GM12891 (cell line): ENCODE data around the gene CPT1A.

Source experiments
- PAX5 ChIP-seq: IDR thresholded peaks from 2 replicates; pipeline ENCODE4 v1.6.1; 2011; ENCODE audit warnings: low read length, moderate library complexity, mild to moderate bottlenecking; ENCODE audit not compliant: insufficient read depth, severe bottlenecking
- POLR2A ChIP-seq: IDR thresholded peaks from 2 replicates; pipeline ENCODE4 v1.6.1; 2011; ENCODE audit warnings: low read depth, low read length, control low read depth
- POLR2AphosphoS5 ChIP-seq: IDR thresholded peaks from 2 replicates; pipeline ENCODE4 v1.6.1; 2011; ENCODE audit warnings: low read depth, low read length, control low read depth
- POU2F2 ChIP-seq: IDR thresholded peaks from 2 replicates; pipeline ENCODE4 v1.6.1; 2011; ENCODE audit warnings: low read depth, mild to moderate bottlenecking, control low read depth, low read length, moderate library complexity
- SPI1 ChIP-seq: IDR thresholded peaks from 2 replicates; pipeline ENCODE4 v1.6.1; 2011; ENCODE audit warnings: low read depth, low read length, control low read depth
- TAF1 ChIP-seq: IDR thresholded peaks from 2 replicates; pipeline ENCODE4 v1.6.1; 2011; ENCODE audit warnings: low read depth, low read length, control low read depth

DNA sequence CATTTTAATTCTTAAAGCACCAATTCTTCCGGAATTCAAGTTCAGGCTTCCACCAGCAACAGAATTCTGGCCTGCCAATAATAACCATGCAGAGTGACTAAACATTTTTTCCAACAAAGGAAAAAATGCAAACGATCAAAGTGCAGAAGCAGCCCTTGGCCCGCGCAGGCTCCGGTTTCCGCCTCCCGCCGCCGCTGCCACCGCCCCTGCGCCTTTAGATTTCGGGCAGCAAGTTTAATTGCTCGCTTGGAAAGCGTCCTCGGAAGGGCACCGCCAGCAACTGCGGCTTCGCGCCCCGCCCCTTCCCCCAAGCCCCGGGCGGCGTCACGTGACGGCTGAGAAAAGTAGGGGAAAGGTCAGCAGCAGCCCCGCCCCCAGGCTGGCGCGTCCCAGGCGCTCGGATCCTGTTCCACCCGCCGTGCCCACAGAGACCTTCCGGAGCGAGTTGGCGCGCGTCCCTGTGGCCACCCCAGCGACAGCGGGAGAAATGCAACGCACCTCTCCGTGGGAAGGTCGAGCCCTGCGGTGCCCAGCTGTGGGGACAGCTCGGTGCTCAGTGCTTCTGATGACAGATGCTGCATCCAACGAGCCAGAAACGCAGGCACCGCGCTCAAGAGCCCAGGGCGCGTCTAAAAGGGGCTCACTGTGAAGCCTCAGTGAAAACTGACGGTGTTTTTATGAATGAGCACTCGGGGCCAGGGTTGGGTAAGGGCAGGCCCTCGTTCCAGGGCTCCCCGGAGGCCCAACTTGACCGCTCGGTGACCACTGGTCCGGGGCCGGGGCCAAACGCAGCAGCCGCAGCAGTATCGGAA lies 2.5 kb downstream of the CPT1A start:
- TF ChIP-seq TAF1 = no peak
- TF ChIP-seq POLR2AphosphoS5 = no peak
- no peak for TF ChIP-seq POLR2A
- no peak for TF ChIP-seq SPI1
- no peak for TF ChIP-seq PAX5
- TF ChIP-seq POU2F2 = no peak
